ENCODE measurements around the gene PFKFB4. TPM values are rescaled to one million over a fixed set of nuclear protein-coding genes. Genes with fewer than 3 reads are reported as not detected.

Gene PFKFB4
- 1 to 10 TPM; 2.0 to 4.5 TPM for total RNA-seq
- long read RNA-seq, donor 1, partial matches to known transcripts = 0 of 1 reads
- long read RNA-seq, donor 1, other reads (novel, unspliced or antisense) = 1 of 1 reads
- long read RNA-seq, donor 2 = 0 reads

DNA sequence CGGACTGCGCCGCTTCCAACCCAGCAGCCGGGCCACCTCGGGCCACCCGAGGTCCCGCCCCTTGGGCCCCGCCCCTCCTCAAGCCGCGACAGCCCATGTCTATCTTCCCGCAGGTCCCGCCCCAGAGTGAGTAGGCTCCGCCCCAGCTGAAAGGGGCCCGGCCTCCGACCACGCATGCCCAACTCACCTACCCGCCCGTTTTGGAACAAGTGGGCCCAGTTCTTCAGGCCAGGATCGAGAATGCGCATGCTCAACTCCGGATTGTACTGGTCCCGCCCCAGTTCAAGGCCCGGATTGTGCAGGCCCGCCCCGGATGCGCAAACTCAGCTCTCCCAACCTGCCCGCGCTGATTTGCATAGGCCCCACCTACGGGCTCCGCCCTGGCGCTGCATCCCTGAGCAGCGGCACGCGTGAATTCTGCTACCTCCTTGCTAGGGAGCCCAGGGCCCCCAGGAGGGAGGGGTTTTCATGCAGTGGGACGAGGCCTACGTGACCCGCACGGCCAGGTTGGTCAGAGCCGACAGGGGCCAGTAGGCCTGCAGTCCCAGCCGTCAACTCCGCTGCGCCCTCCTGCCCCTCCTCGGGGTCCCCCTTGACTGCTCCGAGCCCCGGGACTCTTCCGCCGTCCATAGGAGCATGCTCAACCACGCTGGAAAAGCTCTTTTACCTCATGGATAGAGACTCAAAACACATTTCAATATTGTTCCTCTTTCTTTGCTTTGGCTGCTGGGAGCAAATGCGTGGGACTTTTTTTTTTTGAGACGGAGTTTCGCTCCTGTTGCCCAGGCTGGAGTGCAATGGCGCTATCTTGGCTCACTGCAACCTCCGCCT is at the start of gene PFKFB4:
Gene PFKFB4, minus strand, starts transcription at position 8 of the 831 bp plus-strand sequence. CDS start 26 bp downstream, outside the sequence.
- peak; percentile 100 for DNase-seq (ENCODE audit: low spot score)
- intact Hi-C loops (cut with DNase I) = no loop called here

GRCh38 chr3:48601622-48601994 is 45.0 kb upstream of the PFKFB4 start:
- intact Hi-C loops (cut with DNase I) = no loop called here
- no peak for DNase-seq (ENCODE audit: low spot score)

DNA sequence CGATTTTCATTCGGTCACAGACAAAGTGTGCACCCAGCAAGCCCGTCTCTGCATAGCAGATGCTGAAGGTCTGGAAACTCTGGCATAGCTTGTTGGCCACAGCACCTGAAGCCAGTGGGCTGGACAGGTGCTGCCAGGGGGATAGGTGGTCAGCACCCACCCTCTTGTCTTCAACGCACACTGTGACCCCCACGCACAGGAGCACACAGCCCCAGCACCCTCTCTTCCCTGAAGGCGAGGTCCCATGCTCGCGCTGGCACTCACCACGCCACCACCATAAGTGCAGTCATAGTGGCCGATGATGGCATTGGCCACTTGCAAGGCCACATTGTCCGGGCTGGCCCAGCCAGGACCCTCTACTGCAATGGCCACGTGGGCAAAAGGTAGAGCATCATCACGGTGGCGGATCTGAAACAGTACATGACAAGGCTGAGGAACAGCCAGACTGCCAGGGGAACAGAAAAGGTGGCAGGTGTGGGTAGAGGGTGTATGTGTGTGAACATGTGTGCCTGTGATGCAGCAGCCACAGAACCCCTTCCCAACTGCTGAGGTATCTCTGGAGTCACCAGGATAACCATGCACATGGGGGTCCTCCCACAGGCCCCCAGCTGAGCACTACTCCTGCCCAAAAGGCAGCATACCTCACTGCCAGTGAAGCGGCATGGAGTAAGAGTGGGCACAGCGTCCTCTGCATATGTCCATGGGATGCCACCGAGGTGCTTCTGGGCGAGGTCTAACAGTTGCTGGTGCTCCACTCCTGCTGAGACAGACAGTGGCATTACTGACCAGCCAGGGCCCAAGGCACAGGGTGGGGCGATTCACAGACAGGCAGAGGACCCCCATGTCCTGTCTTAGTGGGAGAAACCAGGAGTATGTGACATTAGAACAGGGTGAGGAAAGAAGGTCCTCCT is 44.4 kb upstream of the PFKFB4 start:
- intact Hi-C loops (cut with DNase I) = no loop called here
- DNase-seq (ENCODE audit: low spot score) = no peak

GRCh38 chr3:48599509-48600285 is 43.1 kb upstream of the PFKFB4 start:
- no peak for DNase-seq (ENCODE audit: low spot score)
- intact Hi-C loops (cut with DNase I) = no loop called here

DNA sequence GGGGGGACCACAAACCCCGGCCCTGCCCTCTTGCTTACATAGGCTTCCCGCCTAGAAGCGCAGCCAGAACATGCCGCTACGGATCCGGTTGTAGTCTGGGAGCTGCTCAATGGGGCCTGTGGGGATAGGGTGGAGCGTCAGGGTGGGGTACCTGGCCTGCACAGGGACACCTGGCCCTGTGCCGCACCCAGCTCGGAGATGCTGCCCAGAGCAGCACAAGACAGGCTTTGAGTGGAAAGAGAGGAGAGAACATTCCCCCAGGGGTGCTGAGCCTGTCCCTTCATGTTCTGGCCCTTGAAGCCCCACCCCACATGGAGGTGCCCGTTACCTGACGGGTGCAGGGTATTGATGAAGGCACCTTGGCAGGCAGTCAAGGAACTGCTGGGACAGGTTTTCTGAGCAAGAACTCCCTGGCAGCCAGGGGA is 42.5 kb upstream of the PFKFB4 start:
- intact Hi-C loops (cut with DNase I) = no loop called here
- no peak for DNase-seq (ENCODE audit: low spot score)

GRCh38 chr3:48598323-48599076 is 41.9 kb upstream of the PFKFB4 start:
- intact Hi-C loops (cut with DNase I) = no loop called here
- DNase-seq (ENCODE audit: low spot score) = no peak

GRCh38 chr3:48597408-48597800 is 40.8 kb upstream of the PFKFB4 start:
- DNase-seq (ENCODE audit: low spot score) = no peak
- intact Hi-C loops (cut with DNase I) = no loop called here

DNA sequence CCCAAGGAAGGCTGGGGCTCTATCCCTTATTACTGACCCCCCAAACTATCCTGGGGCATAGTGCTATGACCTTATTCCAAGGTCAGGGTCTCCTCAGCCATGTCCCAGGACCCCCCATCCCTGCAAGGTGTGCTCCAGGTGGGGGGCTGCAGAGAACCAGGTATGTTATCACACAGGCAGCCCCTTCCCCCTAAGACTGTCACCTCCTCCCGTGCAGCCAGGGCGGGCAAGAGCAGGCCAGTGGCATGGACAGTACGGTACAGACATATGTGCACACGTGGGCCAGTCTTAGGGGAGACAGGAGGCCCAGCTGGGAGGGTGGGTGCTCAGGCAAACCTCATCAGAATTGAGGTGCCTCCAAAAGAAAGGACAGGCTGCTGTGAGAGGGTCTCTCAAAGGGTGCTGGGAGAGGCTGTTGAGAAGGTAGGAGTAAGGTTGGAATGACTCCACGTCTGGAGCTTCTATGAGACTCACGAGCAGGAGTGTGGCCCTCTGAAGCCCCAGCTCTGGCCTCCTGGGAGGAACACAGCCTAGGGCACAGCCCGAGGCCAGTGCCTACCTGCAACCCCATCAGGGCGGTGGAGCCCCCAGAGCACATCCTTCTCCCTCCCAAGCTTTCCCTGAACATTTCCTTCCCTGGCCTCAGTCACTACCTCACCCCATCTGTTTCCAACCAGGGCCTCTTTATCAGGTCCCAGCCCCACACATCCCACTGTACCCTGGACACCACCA is 40.2 kb upstream of the PFKFB4 start:
- DNase-seq (ENCODE audit: low spot score) = no peak
- intact Hi-C loops (cut with DNase I) = no loop called here

GRCh38 chr3:48596157-48596556 is 39.6 kb upstream of the PFKFB4 start:
- intact Hi-C loops (cut with DNase I) = no loop called here
- no peak for DNase-seq (ENCODE audit: low spot score)

DNA sequence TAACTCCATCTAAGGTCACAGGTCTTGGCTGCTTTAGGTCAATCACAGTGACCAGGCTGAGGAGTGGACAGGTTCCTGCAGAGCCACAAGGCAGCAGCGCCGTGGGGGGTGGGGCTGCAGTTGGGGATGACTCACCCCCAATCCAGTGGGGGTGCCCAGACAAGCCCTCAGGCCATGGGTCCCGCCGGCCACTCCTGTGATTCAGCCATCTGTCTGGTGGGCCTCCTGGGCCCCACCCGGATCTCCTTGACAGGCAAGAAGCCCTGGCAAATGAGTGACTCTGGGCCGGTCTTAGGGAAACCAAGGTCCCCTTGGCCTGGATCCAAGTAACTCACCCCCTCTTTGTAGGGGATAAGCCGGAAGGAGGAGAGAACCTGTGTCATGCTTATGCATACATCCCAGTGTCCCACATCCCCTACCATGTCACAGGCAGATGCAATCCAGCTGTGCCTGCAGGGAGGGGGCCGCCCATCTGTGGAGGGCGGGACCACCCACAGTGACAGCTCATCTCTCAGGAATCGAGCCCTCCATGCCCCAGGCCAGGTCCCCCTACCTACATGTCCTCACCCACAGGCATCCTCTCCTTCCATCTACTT is 39.0 kb upstream of the PFKFB4 start:
- intact Hi-C loops (cut with DNase I) = no loop called here
- DNase-seq (ENCODE audit: low spot score) = peak; percentile 93

- intact Hi-C loops (cut with DNase I) = no loop called here
- DNase-seq (ENCODE audit: low spot score) = no peak
These were observed 38.5 kb upstream of the PFKFB4 start, which contains the start of gene COL7A1 for GRCh38 chr3:48595075-48595525. Gene COL7A1, minus strand, starts transcription at chr3:48595329. Its CDS starts 170 bp downstream, at chr3:48595159.

GRCh38 chr3:48594417-48595049 is 37.9 kb upstream of the PFKFB4 start:
- intact Hi-C loops (cut with DNase I) = no loop called here
- DNase-seq (ENCODE audit: low spot score) = no peak

DNA sequence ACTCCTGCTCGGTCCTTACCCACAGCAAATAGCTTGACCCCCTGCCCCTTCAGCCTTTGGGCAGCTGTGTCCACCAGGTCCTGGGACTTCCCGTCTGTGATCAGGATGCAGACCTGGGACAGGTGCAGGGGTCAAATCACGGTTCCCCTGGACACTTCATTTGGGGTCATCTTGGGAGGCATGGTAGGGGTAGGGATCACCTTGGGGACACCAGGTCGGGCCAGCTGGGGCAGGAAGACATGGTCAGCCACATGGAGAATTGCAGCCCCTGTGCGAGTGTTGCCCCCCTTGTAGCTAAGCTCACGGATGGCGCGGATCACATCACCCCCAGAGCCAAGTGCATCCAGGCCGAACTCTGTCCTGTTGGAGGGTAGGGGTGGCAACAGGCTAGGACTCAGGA is 36.7 kb upstream of the PFKFB4 start:
- intact Hi-C loops (cut with DNase I) = no loop called here
- no peak for DNase-seq (ENCODE audit: low spot score)

- DNase-seq (ENCODE audit: low spot score) = no peak
- intact Hi-C loops (cut with DNase I) = no loop called here
These were observed 36.0 kb upstream of the PFKFB4 start for GRCh38 chr3:48592519-48593087.

- intact Hi-C loops (cut with DNase I) = no loop called here
These were observed 35.4 kb upstream of the PFKFB4 start for GRCh38 chr3:48591886-48592518.

GRCh38 chr3:48591436-48591835 is 34.8 kb upstream of the PFKFB4 start:
- intact Hi-C loops (cut with DNase I) = no loop called here
- DNase-seq (ENCODE audit: low spot score) = no peak

More at GRCh38 chr3:48591886-48592518, 35.4 kb upstream of the PFKFB4 start:
- no peak for DNase-seq (ENCODE audit: low spot score)

All from posterior vena cava (tissue), 2 donors.